ENCODE data around the gene ABCA2.

Gene ABCA2, protein sequence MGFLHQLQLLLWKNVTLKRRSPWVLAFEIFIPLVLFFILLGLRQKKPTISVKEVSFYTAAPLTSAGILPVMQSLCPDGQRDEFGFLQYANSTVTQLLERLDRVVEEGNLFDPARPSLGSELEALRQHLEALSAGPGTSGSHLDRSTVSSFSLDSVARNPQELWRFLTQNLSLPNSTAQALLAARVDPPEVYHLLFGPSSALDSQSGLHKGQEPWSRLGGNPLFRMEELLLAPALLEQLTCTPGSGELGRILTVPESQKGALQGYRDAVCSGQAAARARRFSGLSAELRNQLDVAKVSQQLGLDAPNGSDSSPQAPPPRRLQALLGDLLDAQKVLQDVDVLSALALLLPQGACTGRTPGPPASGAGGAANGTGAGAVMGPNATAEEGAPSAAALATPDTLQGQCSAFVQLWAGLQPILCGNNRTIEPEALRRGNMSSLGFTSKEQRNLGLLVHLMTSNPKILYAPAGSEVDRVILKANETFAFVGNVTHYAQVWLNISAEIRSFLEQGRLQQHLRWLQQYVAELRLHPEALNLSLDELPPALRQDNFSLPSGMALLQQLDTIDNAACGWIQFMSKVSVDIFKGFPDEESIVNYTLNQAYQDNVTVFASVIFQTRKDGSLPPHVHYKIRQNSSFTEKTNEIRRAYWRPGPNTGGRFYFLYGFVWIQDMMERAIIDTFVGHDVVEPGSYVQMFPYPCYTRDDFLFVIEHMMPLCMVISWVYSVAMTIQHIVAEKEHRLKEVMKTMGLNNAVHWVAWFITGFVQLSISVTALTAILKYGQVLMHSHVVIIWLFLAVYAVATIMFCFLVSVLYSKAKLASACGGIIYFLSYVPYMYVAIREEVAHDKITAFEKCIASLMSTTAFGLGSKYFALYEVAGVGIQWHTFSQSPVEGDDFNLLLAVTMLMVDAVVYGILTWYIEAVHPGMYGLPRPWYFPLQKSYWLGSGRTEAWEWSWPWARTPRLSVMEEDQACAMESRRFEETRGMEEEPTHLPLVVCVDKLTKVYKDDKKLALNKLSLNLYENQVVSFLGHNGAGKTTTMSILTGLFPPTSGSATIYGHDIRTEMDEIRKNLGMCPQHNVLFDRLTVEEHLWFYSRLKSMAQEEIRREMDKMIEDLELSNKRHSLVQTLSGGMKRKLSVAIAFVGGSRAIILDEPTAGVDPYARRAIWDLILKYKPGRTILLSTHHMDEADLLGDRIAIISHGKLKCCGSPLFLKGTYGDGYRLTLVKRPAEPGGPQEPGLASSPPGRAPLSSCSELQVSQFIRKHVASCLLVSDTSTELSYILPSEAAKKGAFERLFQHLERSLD (N-terminal part only)

DNA sequence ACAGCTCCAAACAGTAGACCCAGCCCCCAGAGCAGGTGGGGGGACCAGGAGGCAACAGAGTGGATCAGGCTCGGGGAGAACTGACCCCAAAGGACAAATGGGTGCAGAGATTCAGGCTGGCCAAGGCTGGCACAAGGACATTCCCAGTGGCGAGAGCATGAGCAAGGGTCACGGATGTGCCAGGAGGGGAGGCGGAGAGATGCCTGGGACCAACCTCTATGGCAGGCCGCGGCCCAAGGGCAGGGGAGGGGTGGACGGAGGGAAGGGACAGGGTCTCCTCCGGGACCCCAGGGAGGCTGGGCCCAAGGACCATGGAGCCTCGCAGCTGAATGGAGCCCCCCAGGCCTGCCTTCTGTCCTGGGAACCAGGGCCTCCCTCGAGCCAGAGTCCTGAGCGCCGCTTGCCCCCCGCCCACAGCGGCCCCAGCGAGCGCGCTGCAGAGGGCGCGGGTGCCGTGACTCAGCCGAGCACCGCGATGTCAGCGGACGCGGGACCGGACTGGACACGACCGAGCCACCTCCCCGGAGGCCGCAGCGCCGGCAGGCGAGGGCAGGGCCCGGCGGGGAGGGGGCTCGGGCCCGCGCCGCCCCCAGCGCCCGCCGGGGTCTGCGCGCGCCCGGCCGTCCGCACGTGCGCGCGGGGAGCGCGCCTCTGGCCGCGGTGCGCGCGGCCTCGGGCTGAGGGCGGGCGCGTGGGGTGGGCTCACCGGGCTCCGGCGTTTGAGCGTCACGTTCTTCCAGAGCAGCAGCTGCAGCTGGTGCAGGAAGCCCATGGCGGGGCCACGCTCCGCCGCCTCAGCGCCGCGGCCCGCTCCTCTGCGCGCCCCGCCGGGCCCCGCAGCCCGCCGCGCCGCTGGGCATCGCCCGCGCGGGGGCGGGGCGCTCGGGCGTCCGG lies at the start of gene ABCA2:
TSS of gene ABCA2 (minus strand) at position 869 of the 894 bp plus-strand sequence. CDS start at position 772, 97 bp downstream.
- DNase-seq, result peak; percentile 28

DNA sequence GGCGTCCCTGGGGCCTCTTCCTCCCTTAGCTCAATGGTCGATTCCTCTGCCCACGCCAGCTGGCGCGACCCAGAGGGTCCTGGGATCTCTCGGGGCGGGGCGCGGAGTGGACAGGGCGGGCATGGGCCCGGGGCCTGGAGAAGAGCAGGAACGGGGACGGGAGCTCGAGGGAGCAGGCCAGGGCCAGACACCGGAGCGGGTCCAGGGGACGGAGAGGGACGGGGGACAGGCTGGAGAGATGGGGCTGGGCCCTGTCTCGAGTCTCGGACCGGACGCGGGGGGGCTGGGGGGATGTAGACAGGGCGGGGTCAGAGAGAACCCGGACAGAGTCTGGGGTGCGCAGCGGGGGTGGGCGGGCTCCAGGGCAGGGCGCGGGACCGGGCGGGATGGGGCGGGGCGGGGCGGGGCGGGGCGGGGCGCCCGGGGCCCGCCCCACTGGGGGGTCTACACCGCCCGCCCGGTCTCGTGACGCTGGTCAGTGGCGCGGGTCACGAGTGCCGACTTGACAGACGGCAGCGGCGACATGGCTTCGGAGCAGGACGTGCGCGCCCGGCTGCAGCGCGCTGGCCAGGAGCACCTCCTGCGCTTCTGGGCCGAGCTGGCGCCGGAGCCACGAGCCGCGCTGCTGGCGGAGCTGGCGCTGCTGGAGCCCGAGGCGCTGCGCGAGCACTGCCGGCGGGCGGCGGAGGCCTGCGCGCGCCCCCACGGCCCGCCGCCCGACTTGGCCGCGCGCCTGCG lies 49.1 kb upstream of the ABCA2 start, which contains the start of gene UAP1L1:
TSS of gene UAP1L1 (plus strand) at position 508 of the 738 bp plus-strand sequence. CDS start at position 524, 16 bp downstream.
- DNase-seq, result peak; percentile 66

DNA sequence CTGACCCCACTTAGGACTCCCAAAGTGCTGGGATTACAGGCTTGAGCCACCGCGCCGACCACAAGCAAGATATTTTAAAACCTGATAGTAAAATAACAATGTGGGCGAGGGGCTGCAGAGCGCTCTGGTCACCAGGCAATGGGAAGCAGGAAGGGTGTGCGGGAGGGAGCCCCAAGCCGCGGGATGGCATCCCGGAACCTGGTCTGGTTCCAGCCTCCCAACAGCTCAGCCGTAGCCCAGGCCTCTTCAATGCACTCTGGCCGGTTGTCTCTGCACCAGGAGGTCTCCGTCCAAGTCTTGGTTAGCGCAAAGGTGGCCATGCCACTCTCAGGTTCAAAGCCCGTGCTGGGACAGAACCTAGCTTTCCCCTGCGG lies 48.6 kb upstream of the ABCA2 start:
- no peak for DNase-seq

DNA sequence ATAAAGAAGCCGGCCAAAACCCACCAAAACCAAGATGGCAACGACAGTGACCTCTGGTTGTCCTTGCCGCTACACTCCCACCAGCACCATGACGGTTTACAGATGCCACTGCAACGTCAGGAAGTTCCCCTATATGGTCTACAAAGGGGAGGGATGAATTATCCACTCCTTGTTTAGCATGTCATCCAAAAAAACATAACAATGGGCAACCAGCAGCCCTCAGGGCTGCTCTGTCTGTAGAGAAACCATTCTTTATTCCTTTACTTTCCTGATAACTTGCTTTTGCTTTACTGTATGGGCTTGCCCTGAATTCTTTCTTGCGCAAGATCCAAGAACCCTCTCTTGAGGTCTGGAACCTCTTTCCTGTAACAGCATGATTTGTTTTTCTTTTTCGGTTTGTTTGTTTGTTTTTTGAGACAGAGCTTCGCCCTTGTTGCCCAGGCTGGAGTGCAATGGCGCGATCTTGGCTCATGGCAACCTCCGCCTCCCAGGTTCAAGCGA lies 47.3 kb upstream of the ABCA2 start:
- DNase-seq, result no peak

DNA sequence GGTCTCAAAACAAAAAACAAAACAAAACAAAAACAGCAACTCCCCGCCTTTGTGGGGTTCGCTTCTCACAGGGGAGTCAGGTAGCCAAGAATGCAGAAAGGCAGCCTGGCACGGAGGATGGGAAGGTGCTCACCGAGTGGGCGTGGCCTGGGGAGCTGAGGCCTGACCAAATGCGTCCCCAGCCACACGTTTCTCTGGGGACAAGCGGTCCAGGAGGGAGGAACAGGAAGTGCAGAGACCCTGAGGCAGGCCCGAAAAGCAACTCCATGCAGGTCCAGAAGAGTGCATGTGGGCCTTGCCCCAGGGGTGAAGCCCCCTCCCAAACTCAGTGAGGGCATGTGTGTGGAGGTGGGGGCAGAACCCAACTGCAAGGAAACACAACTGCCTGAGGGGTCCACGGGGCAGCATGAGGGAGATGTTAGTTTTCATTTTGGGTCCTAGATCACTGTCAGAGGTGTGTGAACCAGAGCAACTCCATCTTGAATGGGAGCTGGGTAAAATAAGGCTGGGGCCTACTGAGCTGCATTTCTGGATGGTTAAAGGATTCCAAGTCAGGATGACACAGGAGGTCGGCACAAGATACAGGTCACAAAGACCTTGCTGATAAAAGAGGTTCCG lies 46.7 kb upstream of the ABCA2 start:
- DNase-seq, result no peak

DNA sequence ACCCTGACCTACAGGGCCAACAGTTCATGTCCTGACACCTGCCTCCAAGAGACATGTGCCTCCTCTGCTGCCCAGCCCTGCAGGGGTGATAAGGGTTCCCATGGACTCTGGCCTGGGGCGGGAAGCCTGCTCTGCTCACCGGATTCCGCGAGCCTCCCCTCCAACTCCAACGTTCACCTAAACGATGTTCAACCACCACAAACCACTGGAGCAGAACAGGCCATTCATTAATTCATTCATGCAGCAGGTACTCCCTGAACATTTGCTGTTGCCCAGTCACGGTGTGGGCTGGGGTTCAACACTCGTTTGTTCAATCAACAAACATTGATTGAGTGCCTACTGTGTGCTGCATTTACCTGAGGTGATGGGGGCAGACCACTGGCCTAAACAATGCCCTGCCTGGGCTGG lies 46.0 kb upstream of the ABCA2 start:
- DNase-seq, result no peak

DNA sequence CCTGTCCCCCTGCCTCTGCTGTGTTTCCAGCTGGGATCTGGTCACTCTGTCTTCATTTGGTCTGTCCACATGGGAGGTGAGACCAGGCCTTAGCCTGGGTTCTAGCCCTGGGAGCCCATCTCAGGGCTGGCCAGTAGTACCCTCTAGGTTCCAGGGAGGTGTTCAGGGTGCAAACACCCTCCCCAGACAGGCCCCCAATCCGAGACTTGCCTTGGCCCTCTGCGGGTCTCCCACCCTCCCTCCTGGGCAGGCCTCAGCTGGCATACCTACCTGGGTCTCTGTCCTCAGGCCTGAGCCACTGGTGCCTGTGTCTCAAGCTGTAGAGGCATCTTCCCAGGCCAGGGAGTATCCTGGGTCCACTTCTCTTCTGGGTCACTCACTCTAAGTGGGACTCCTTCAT lies 43.2 kb upstream of the ABCA2 start:
- no peak for DNase-seq

DNA sequence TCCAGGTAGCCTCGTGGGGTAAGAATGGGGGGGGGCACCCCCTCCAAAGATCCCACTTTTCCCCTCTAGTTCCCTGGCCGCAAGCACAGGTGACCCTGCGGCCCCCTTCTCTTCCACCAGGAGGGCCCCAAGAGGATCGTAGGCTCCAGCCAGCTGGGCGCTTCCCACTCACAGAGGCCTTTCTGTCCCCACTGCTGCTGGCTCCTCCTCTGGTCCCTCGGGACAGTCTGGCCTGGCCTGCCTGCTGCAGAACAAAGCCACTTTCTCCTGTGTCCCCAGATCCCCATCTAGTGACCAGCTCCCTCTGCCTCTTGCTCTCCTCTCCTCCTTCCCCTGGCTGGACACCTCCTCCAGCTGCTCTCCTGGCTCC lies 42.9 kb upstream of the ABCA2 start:
- no peak for DNase-seq

DNA sequence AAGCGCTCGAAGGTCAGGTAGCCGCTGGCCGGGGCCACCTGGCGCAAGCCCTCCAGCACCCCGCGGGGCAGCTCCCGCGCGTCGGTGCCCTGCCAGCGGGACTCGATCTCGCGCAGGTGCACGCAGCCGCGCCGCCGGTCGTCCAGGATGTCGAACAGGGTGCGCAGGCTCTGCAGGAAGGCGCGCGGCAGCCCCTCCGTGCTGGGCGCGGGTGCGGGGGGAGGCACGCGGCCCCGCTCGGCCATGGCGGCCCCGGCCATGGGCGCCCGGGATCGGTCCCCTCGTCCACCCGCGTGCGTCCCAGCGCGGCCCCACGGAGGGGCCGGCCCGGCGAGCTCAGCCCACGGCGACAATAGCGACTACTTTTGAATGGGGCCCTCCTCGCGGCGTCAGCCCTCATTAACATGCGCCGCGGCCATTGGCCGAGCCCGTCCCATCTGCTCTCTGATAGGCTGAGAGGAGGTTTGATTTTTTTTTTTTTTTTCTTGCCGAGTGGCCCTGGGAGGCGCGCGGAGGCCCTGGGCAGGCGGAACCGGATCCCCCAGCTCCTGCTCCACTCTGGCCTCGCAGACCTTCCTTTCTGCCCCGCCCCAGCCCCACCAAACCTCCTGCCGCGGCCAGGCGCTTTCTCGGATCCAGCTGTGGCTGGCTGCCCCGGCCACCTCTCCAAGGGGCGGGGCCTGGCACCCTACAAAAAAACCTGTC lies 42.3 kb upstream of the ABCA2 start, which contains the start of gene SAPCD2:
TSS of gene SAPCD2 (minus strand) at position 357 of the 705 bp plus-strand sequence. CDS start at position 260, 97 bp downstream.
- DNase-seq, result peak; percentile 83

DNA sequence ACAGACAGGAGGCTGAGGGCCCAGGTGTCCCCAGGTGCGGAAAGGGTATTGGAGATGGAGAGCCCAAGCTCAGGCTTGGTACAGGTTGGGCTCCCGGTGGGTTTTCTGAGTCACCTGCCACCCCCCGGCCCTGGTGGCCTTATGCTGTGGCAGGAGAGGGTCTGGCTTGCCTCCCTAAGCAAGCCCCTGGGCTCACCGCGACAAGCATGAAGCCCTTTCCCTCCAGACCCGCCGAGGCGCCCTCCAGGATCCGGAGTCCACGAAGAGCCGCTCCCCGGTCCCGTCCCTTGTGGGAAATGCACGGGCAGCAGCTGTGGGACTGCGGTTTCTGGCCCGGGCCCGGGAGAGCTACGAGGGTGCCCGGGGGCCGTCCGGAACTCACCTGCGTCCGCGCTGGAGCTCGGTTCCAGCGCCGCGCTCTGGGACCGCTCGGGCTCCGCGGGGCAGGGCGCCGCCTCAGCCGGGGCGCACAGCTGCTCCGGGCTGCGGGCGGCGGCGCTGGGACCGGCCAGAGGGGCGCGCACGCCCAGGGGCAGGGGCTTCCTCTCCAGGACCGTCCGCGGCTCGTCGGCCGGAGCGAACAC lies 41.6 kb upstream of the ABCA2 start:
- DNase-seq, result no peak

DNA sequence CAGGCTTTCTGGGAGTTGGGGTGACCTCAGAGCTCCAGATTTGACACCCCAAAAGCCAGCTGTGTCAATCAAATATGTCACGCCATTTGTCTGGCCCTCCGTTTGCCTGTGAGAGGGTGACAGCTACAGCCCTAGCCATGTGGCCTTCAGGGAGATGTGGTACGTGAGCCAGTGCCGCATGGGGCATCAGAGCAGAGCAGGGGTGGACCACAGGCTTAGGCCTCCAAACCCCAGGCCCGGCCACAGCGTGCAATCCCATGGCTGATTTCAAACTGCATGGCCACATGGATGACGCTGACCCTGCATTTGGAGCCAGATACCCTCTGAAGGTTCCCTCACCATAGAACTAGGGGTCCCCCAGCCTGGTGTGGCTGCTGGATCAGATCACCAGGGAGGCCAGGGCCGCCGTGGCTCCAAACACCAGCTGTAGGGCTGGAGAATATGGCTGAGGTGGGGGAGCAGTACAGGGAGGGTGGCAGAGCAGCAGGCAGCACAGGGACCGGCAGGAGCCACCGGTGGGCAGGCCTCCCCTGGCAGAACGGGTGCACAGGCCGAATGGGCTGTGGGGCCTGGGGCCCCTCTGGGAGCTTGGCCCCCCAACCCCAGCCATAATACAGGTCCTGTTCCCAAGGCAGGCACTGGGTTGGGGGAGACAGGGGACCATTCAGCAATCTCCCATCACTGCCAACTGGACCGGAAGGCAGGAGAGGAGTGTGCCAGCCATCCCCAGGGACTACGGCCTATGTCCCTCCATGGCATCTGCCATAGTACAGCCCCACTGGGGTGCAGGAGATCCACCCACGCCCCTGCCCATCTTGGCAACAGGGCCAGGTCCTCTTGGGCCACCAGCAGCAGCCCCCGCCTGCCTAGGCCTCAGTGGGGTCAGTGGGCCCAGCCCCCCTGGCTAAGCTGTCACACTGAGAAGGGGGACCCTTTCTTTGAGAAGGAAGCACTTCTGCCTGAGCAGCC lies 40.8 kb upstream of the ABCA2 start:
- no peak for DNase-seq

DNA sequence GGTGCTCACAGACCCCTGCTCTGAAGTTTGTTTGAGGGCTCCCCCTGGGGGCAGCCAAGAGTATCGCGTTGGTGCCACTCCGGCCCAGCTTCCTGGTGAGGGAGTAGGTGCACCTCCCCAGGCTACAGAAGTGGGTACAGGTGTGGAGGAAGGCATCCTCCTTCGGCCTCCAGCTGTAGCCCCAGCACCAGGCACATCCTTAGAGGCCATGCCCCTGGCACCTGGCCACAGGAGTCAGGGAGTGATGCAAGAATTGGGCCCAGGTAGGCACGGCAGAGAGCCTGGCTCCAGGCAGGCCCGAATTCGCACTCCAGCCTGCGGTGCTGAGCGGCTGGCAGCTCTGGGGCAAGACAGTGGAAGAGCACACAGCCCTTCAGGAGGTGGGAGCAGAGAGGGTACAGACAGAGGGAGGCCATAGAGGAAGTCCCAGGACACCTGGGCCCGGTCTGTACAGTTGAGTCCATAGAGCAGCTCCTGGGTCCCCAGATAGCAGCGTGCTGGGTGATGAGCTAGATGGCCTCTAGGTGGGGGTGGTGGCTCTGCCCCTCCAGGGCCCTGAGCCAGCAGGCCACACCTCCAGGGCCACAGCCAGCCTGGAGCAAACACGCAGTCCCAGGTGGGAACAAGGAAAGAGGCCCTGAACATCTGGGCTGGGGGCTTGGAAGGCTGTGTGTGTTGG lies 40.0 kb upstream of the ABCA2 start:
- peak; percentile 86 for DNase-seq

DNA sequence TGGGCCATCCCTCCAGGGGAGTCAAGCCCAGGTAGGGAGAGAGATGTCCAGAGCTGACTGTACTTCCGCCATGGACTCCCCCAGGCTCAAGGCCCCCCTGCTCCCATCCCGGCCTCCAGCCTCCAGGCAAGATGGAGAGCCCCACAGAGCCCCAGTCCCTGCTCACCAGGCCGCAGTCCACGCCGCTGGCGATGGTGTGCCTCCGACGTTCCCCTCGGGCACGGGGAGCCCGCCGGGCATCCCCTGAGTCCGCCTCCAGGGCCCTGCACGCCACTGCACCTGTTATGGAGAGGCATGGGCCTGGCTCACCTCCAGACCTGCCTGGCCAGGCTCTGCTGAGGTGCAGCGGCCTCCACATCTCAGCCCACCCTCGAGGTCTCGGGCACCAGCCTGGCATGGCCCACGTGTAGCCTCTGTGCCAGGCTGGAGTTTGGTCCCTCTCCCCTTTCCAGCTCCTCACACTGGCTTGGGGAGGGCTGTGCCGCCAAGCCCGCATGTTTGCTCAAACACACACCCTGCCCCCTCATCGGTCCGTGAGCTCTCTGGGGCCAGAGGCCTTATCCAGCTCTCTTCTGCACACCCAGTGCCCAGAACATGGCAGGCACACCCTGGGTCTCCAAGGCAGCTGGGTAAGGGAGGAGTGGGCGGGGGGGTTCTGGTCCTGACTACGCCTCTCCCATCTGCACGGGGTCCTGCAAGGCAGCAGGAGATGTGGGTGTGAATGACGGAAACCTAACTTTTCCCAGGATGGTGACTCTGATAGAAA lies 38.2 kb upstream of the ABCA2 start:
- DNase-seq, result no peak

DNA sequence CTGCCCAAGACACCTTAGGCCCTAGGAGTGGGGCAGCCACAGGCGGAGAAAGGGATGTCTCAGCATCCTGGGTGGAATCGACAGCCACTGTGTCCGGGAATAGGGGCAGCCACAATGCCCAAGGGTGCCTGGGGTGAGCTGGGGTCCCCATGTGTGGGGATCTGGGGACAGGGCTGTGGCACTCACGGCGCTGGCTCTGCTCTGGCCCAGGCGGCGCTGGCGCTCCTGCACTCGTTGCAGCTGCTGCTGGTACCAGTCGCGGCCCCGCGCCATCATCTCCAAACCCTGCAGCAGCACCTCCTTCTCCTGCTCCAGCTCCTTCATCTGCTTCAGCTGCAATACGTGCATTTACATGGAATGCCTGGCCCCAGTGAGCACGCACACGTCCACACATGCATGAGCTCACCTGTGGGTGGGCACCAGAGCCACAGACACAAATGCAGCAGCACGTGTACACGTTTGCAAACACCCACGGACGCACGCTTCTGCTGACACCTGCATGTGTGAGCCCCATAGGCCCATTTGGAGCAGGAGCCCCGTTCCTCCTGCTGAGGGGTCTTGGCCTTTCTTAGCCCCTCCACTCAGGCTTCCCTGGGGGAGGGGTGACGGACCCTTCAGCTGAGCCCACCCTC lies 37.4 kb upstream of the ABCA2 start:
- no peak for DNase-seq

DNA sequence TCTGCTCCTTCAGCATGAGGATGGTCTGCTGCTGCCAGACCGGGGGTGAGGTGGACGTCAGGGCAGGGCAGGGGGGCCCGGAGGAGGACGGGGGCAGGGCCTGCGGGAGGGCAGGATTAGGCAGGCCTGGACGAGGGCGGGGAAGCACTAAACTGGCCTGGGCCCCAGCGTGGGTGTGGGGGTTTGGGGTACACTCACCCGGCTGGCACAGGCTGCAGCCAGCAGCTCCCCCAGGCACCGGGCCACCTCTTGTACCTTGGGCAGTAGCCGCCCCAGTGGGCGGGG lies 36.8 kb upstream of the ABCA2 start:
- no peak for DNase-seq
